PC-9 (cell line): Measurements from ENCODE around the gene NLRP1. TPM values are rescaled to one million over a fixed set of nuclear protein-coding genes. Genes with fewer than 3 reads are reported as not detected.

Experiments used
- BruUV-seq: library from RNA; stranded (reverse); fragments of 400-500 nt; replicated peaks from 2 replicates; lab custom pipeline; 2021; lab: Mats Ljungman, UMichigan
- CTCF ChIA-PET: fragments of 300-600 bp; sonication (Branson Sonifier 250); formaldehyde crosslinking; loops from one replicate; lab custom pipeline; 2022; ENCODE audit warnings: antibody characterized with exemption; lab: Charles Lee
- POLR2A ChIA-PET: fragments of 300-600 bp; sonication (Branson Sonifier 250); formaldehyde crosslinking; loops from one replicate; lab custom pipeline; 2022; ENCODE audit warnings: antibody characterized with exemption; ENCODE audit not compliant: unreplicated experiment; lab: Charles Lee
- DNase-seq, 2 experiments: peaks; one replicate each; pipeline versions ENCODE4 v3.0.0 to v3.0.0-alpha.2; 2015 to 2022; ENCODE audit warnings: mixed read lengths in 1 of 2
- H2AFZ ChIP-seq: fragments of 200-600 bp; sonication (generic); 2 replicates; pipeline ENCODE4 v1.8.1; 2017; ENCODE audit warnings: antibody characterized with exemption
- H3F3A ChIP-seq: fragments of 200-600 bp; sonication (generic); 2 replicates; pipeline ENCODE4 v1.8.1; 2017; ENCODE audit warnings: antibody characterized with exemption, mild to moderate bottlenecking, low read depth; ENCODE audit not compliant: insufficient read depth
- H3K27ac ChIP-seq: fragments of 200-600 bp; sonication (generic); 2 replicates; pipeline ENCODE4 v1.6.1; 2016; ENCODE audit warnings: mixed run types
- H3K27me3 ChIP-seq: fragments of 200-600 bp; sonication (generic); 2 replicates; pipeline ENCODE4 v1.6.1; 2016; ENCODE audit warnings: low read depth, mixed run types; ENCODE audit not compliant: insufficient read depth
- H3K36me3 ChIP-seq: fragments of 200-600 bp; sonication (generic); 2 replicates; pipeline ENCODE4 v1.6.1; 2016; ENCODE audit warnings: low read depth, mixed run types
- H3K4me1 ChIP-seq: fragments of 200-600 bp; sonication (generic); replicated peaks from 2 replicates; pipeline ENCODE4 v1.6.1; 2016; ENCODE audit warnings: mixed run types; ENCODE audit not compliant: insufficient read depth
- H3K4me2 ChIP-seq: fragments of 200-600 bp; sonication (generic); 2 replicates; pipeline ENCODE4 v1.6.1; 2017; ENCODE audit warnings: mixed run types
- H3K4me3 ChIP-seq: fragments of 200-600 bp; sonication (generic); 2 replicates; pipeline ENCODE4 v1.6.1; 2016; ENCODE audit warnings: mixed run types
- H3K79me2 ChIP-seq: fragments of 200-600 bp; sonication (generic); 2 replicates; pipeline ENCODE4 v1.6.1; 2017; ENCODE audit warnings: low read depth, mixed run types
- H3K9me2 ChIP-seq: fragments of 200-600 bp; sonication (generic); 2 replicates; pipeline ENCODE4 v1.8.1; 2017; ENCODE audit warnings: mild to moderate bottlenecking; ENCODE audit not compliant: insufficient read depth
- H3K9me3 ChIP-seq: fragments of 200-600 bp; sonication (generic); 2 replicates; pipeline ENCODE4 v1.8.1; 2016; ENCODE audit warnings: low read depth; ENCODE audit not compliant: insufficient read depth
- H4K20me1 ChIP-seq: fragments of 200-600 bp; sonication (generic); 2 replicates; pipeline ENCODE4 v1.8.1; 2017; ENCODE audit not compliant: insufficient read depth
- EZH2 ChIP-seq: fragments of 200-600 bp; sonication (generic); IDR thresholded peaks from 2 replicates; pipeline ENCODE4 v1.8.0; 2017; ENCODE audit warnings: antibody characterized with exemption, low read depth
- intact Hi-C: fragments of 100-400 bp; cut with micrococcal nuclease; formaldehyde crosslinking; loops from one replicate; pipeline ENCODE4 v1.10.0; 2022; ENCODE audit not compliant: unreplicated experiment
- total RNA-seq: library from RNA; stranded (reverse); gene quantifications from 2 replicates; pipeline ENCODE4 v1.2.3, GENCODE V29; 2021
- TF ChIP-seq, protein P1 (sequence below): fragments of 200-600 bp; sonication (generic); conservative IDR thresholded peaks from 2 replicates; pipeline ENCODE4 v1.6.1; 2017; ENCODE audit warnings: mixed run types, antibody characterized with exemption, mild to moderate bottlenecking, moderate library complexity

Gene NLRP1
- total RNA-seq, 1 experiment from 2014 or later: 0.63 TPM

GRCh38 chr17:5595831-5596230, 11.5 kb upstream of the NLRP1 start:
- POLR2A ChIA-PET: no interaction called here
- no TSS peak for BruUV-seq
- peaks cover 62% of the 10 kb centered on the region for H4K20me1 ChIP-seq
- H3F3A ChIP-seq: no peaks in the 10 kb centered on the region
- DNase-seq: no peak
- H2AFZ ChIP-seq: no peak overlapping the region
- H3K4me2 ChIP-seq: no peak overlapping the region
- no peak overlapping the region for H3K4me3 ChIP-seq
- no peaks in the 10 kb centered on the region for H3K9me3 ChIP-seq
- H3K27me3 ChIP-seq: peaks cover 4% of the 10 kb centered on the region; the same call in 1 of the 2 replicates
- intact Hi-C loops: no loop called here
- no peaks in the 10 kb centered on the region for H3K36me3 ChIP-seq
- TF ChIP-seq EZH2: no peak
- TF ChIP-seq, protein P1, sequence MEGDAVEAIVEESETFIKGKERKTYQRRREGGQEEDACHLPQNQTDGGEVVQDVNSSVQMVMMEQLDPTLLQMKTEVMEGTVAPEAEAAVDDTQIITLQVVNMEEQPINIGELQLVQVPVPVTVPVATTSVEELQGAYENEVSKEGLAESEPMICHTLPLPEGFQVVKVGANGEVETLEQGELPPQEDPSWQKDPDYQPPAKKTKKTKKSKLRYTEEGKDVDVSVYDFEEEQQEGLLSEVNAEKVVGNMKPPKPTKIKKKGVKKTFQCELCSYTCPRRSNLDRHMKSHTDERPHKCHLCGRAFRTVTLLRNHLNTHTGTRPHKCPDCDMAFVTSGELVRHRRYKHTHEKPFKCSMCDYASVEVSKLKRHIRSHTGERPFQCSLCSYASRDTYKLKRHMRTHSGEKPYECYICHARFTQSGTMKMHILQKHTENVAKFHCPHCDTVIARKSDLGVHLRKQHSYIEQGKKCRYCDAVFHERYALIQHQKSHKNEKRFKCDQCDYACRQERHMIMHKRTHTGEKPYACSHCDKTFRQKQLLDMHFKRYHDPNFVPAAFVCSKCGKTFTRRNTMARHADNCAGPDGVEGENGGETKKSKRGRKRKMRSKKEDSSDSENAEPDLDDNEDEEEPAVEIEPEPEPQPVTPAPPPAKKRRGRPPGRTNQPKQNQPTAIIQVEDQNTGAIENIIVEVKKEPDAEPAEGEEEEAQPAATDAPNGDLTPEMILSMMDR: no peak
- no peaks in the 10 kb centered on the region for H3K4me1 ChIP-seq
- CTCF ChIA-PET: no interaction called here
- H3K79me2 ChIP-seq: no peaks in the 10 kb centered on the region
- no peaks in the 10 kb centered on the region for H3K9me2 ChIP-seq
- H3K27ac ChIP-seq: no peak overlapping the region

DNA sequence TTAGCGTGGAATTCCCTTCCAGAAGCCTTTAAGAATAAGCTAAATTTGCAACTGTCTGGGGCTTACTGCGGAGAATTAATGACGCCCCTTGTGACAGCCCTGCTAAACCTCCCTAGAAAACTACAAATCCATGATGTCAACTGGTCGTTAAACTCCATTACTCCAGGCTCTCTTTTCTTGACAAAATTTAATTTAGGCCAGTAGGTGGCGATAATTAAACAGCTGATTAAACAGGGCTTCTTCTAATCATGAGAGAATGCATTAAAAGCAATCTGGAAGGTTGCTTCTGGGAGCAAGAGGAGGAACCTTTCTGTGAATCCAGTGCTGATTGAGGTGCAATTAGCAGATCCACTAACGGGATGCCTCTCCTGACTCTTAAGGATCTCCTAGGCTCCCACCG, 8.1 kb upstream of the NLRP1 start:
- Histone ChIP-seq H3K4me3 (no peak overlapping the region), H3K27me3 (peaks cover 4% of the 10 kb centered on the region; the same call in 1 of the 2 replicates), H4K20me1 (peaks cover 58% of the 10 kb centered on the region), H3K36me3 (no peaks in the 10 kb centered on the region), H2AFZ (no peak overlapping the region), H3K4me1 (no peaks in the 10 kb centered on the region), H3K27ac (no peak overlapping the region), H3K9me2 (no peaks in the 10 kb centered on the region), H3K9me3 (no peaks in the 10 kb centered on the region), H3K4me2 (no peak overlapping the region), H3F3A (no peaks in the 10 kb centered on the region), H3K79me2 (no peaks in the 10 kb centered on the region)
- ChIA-PET POLR2A (interaction anchor here (0.9 kb wide), 1 partner anchor 44 kb away, joined by 7 read pairs; no protein-coding TSS in a partner anchor), CTCF (interaction anchor here (0.6 kb wide), 1 partner anchor 22 kb away, joined by 3 read pairs; no protein-coding TSS in a partner anchor)
- BruUV-seq: no TSS peak
- intact Hi-C loops: loop anchor here (1.0 kb wide), 1 partner anchor 830 kb away; no protein-coding TSS in a partner anchor
- TF ChIP-seq EZH2: no peak
- TF ChIP-seq, protein P1: peak; percentile 83
- no peak for DNase-seq

DNA sequence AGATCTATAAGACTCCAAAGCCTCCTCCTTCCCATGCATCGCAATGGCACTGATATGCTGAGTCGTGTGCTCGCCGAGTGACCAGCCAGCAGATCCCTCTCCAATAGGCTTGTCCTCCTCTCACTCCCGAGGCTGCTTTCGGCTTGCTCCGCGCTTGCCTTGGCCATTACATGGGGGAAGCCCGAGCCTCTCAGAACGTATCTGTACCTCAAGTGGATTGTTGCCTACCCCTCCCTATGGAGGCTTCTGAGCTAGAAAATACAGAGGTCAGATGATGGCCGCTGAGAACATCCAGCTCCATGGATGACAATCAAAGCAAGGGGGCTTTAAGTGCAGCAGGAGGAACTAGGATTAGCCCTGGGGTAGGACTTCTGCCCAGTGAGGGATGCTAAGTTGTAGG, 7.7 kb upstream of the NLRP1 start:
- TF ChIP-seq EZH2: no peak
- TF ChIP-seq, protein P1: no peak
- Histone ChIP-seq H3K27me3 (peaks cover 4% of the 10 kb centered on the region; the same call in 1 of the 2 replicates), H3K4me1 (no peaks in the 10 kb centered on the region), H4K20me1 (peaks cover 62% of the 10 kb centered on the region), H3K4me3 (no peak overlapping the region), H3K36me3 (no peaks in the 10 kb centered on the region), H3K79me2 (no peaks in the 10 kb centered on the region), H3K9me2 (no peaks in the 10 kb centered on the region), H3K4me2 (no peak overlapping the region), H3F3A (no peaks in the 10 kb centered on the region), H2AFZ (no peak overlapping the region), H3K9me3 (no peaks in the 10 kb centered on the region), H3K27ac (no peak overlapping the region)
- ChIA-PET POLR2A (interaction anchor here (0.9 kb wide), 1 partner anchor 44 kb away, joined by 7 read pairs; no protein-coding TSS in a partner anchor), CTCF (no interaction called here)
- no peak for DNase-seq
- BruUV-seq: no TSS peak
- intact Hi-C loops: loop anchor here (1.0 kb wide), 1 partner anchor 830 kb away; no protein-coding TSS in a partner anchor
